Activated T-cell treated with anti-CD3 and anti-CD28 coated beads for 1 hour (primary cell): ENCODE measurements around the gene PDIA5.

Experiments used
- DNase-seq: peaks from one replicate; pipeline ENCODE4 v3.0.0-alpha.2; 2020; ENCODE audit warnings: low read depth

The PDIA5 gene

GRCh38 chr3:123042413-123042812, 24.4 kb upstream of the PDIA5 start:
- no peak for DNase-seq

GRCh38 chr3:123044981-123045763, 21.7 kb upstream of the PDIA5 start:
- DNase-seq = no peak

- DNase-seq = no peak
Measured at GRCh38 chr3:123046262-123047061, 20.4 kb upstream of the PDIA5 start.

- DNase-seq = no peak
Measured at GRCh38 chr3:123047062-123047319, 19.8 kb upstream of the PDIA5 start.

- DNase-seq = no peak
Measured at GRCh38 chr3:123048480-123049237, 18.2 kb upstream of the PDIA5 start.

GRCh38 chr3:123050666-123051065, 16.2 kb upstream of the PDIA5 start:
- no peak for DNase-seq

- no peak for DNase-seq
Measured at GRCh38 chr3:123053107-123053506, 13.7 kb upstream of the PDIA5 start.

- no peak for DNase-seq
Measured at GRCh38 chr3:123054109-123054778, 12.6 kb upstream of the PDIA5 start.

GRCh38 chr3:123054931-123055330, 11.9 kb upstream of the PDIA5 start:
- DNase-seq = no peak

GRCh38 chr3:123055352-123055751, 11.5 kb upstream of the PDIA5 start:
- no peak for DNase-seq

GRCh38 chr3:123058505-123058904, 8.3 kb upstream of the PDIA5 start:
- no peak for DNase-seq

GRCh38 chr3:123060054-123060453, 6.8 kb upstream of the PDIA5 start:
- no peak for DNase-seq

- DNase-seq = no peak
Measured at GRCh38 chr3:123061856-123062255, 5.0 kb upstream of the PDIA5 start.

GRCh38 chr3:123063034-123063433, 3.8 kb upstream of the PDIA5 start:
- DNase-seq = no peak

- DNase-seq = no peak
Measured at GRCh38 chr3:123064506-123064905, 2.3 kb upstream of the PDIA5 start.

GRCh38 chr3:123064914-123065313, 1.9 kb upstream of the PDIA5 start:
- DNase-seq = no peak

- DNase-seq = no peak
Measured at GRCh38 chr3:123066599-123066895, 278 bp upstream of the PDIA5 start.

- DNase-seq = no peak
Measured at GRCh38 chr3:123067689-123068600, 1.1 kb downstream of the PDIA5 start.

GRCh38 chr3:123068601-123069381, 2.0 kb downstream of the PDIA5 start:
- DNase-seq = no peak

- DNase-seq = no peak
Measured at GRCh38 chr3:123070510-123070909, 3.7 kb downstream of the PDIA5 start.

GRCh38 chr3:123071146-123071545, 4.3 kb downstream of the PDIA5 start:
- no peak for DNase-seq
